GM23338 (cell line): ENCODE measurements around the gene DPEP3. TPM values are rescaled to one million over a fixed set of nuclear protein-coding genes. Genes with fewer than 3 reads are reported as not detected.

Source experiments
- ATAC-seq: fragments of 200-7000 bp; cut with Tn5 transposase; 3 replicates; pipeline ENCODE4 v1.9.1; 2020
- DNase-seq: peaks from one replicate; pipeline ENCODE4 v3.0.0-alpha.2; 2015; ENCODE audit warnings: low spot score
- H2AFZ ChIP-seq: fragments of 200-600 bp; sonication (generic); 2 replicates; pipeline ENCODE4 v1.8.0; 2016; ENCODE audit warnings: antibody characterized with exemption, mild to moderate bottlenecking, moderate library complexity
- H3F3A ChIP-seq: fragments of 200-600 bp; sonication (generic); replicated peaks from 2 replicates; pipeline ENCODE4 v1.8.0; 2017; ENCODE audit warnings: antibody characterized with exemption, mixed run types, low read depth
- H3K27ac ChIP-seq: fragments of 200-600 bp; sonication (generic); 2 replicates; pipeline ENCODE4 v1.6.1; 2016; ENCODE audit warnings: low read depth
- H3K27me3 ChIP-seq: fragments of 200-600 bp; sonication (generic); 2 replicates; pipeline ENCODE4 v1.8.0; 2016; ENCODE audit warnings: mild to moderate bottlenecking, mixed run types, moderate library complexity; ENCODE audit not compliant: insufficient read depth
- H3K36me3 ChIP-seq: fragments of 200-600 bp; sonication (generic); 2 replicates; pipeline ENCODE4 v1.8.0; 2016; ENCODE audit warnings: mild to moderate bottlenecking; ENCODE audit not compliant: insufficient read depth
- H3K4me1 ChIP-seq: fragments of 200-600 bp; sonication (generic); 2 replicates; pipeline ENCODE4 v1.8.0; 2016; ENCODE audit warnings: mild to moderate bottlenecking, moderate library complexity; ENCODE audit not compliant: insufficient read depth
- H3K4me2 ChIP-seq: fragments of 200-600 bp; sonication (generic); 2 replicates; pipeline ENCODE4 v1.7.1; 2017; ENCODE audit warnings: mixed run types
- H3K4me3 ChIP-seq: fragments of 200-600 bp; sonication (generic); 2 replicates; pipeline ENCODE4 v1.6.1; 2016; ENCODE audit warnings: mixed run types
- H3K79me2 ChIP-seq: fragments of 200-600 bp; sonication (generic); replicated peaks from 2 replicates; pipeline ENCODE4 v1.8.0; 2017; ENCODE audit warnings: mild to moderate bottlenecking; ENCODE audit not compliant: insufficient read depth
- H3K9me2 ChIP-seq: fragments of 200-600 bp; sonication (generic); 2 replicates; pipeline ENCODE4 v1.8.0; 2017; ENCODE audit not compliant: insufficient read depth
- H4K20me1 ChIP-seq: fragments of 200-600 bp; sonication (generic); replicated peaks from 2 replicates; pipeline ENCODE4 v1.8.0; 2017; ENCODE audit warnings: mild to moderate bottlenecking; ENCODE audit not compliant: insufficient read depth
- H3K27ac Mint-ChIP-seq: 2 replicates; pipeline ENCODE4 v1.8.0; 2020; ENCODE audit warnings: inconsistent platforms, mild to moderate bottlenecking, moderate library complexity, mixed read lengths
- H3K27me3 Mint-ChIP-seq: 3 replicates; pipeline ENCODE4 v1.8.0; 2022; ENCODE audit warnings: low read depth, mild to moderate bottlenecking, moderate library complexity, mixed read lengths, inconsistent platforms; ENCODE audit not compliant: insufficient read depth, poor library complexity
- H3K36me3 Mint-ChIP-seq: 3 replicates; pipeline ENCODE4 v1.8.0; 2021; ENCODE audit warnings: low read depth, mild to moderate bottlenecking, inconsistent platforms, moderate library complexity, mixed read lengths
- H3K4me1 Mint-ChIP-seq: 3 replicates; pipeline ENCODE4 v1.8.0; 2020; ENCODE audit warnings: mild to moderate bottlenecking, inconsistent platforms, mixed read lengths
- H3K4me3 Mint-ChIP-seq: 3 replicates; pipeline ENCODE4 v1.8.0; 2021; ENCODE audit warnings: moderate library complexity, mild to moderate bottlenecking, inconsistent platforms, mixed read lengths
- H3K9me3 Mint-ChIP-seq: 3 replicates; pipeline ENCODE4 v1.8.0; 2020; ENCODE audit warnings: moderate library complexity, mild to moderate bottlenecking, inconsistent platforms, mixed read lengths
- CREB1 ChIP-seq: fragments of 250-450 bp; sonication (Bioruptor Pico); IDR thresholded peaks from 2 replicates; pipeline ENCODE4 v1.5.0; 2020; ENCODE audit warnings: low read depth, mild to moderate bottlenecking, moderate library complexity
- EZH2 ChIP-seq: fragments of 200-600 bp; sonication (generic); IDR thresholded peaks from one replicate; pipeline ENCODE4 v1.8.0; 2017; ENCODE audit warnings: antibody characterized with exemption, mild to moderate bottlenecking, low read depth; ENCODE audit not compliant: unreplicated experiment
- EZH2phosphoT487 ChIP-seq: fragments of 200-600 bp; sonication (generic); IDR thresholded peaks from one replicate; pipeline ENCODE4 v1.8.1; 2018; ENCODE audit warnings: antibody characterized with exemption; ENCODE audit not compliant: unreplicated experiment
- JUNB ChIP-seq: IDR thresholded peaks from one replicate; pipeline ENCODE4 v1.6.1; 2016; ENCODE audit warnings: antibody characterized with exemption; ENCODE audit not compliant: unreplicated experiment
- NANOG ChIP-seq: IDR thresholded peaks from 2 replicates; pipeline ENCODE4 v1.6.1; 2016; ENCODE audit warnings: antibody characterized with exemption, borderline replicate concordance
- POLR2AphosphoS5 ChIP-seq: IDR thresholded peaks from 2 replicates; pipeline ENCODE4 v1.6.1; 2016; ENCODE audit warnings: antibody characterized with exemption, low read depth
- REST ChIP-seq: IDR thresholded peaks from one replicate; pipeline ENCODE4 v1.6.1; 2018; ENCODE audit warnings: antibody characterized with exemption; ENCODE audit not compliant: unreplicated experiment
- STAT1 ChIP-seq: IDR thresholded peaks from one replicate; pipeline ENCODE4 v1.6.1; 2016; ENCODE audit warnings: antibody characterized with exemption; ENCODE audit not compliant: unreplicated experiment
- ZNF114 ChIP-seq: fragments of 250-450 bp; sonication (Bioruptor Pico); IDR thresholded peaks from 2 replicates; pipeline ENCODE4 v1.5.0; 2020; ENCODE audit warnings: mild to moderate bottlenecking, moderate library complexity
- ZNF331 ChIP-seq: fragments of 250-450 bp; sonication (Bioruptor Pico); IDR thresholded peaks from 2 replicates; pipeline ENCODE4 v1.5.0; 2020; ENCODE audit warnings: low read depth, mild to moderate bottlenecking, moderate library complexity
- ZNF462 ChIP-seq: fragments of 250-450 bp; sonication (Bioruptor Pico); IDR thresholded peaks from 2 replicates; pipeline ENCODE4 v1.5.0; 2020; ENCODE audit warnings: mild to moderate bottlenecking, moderate library complexity
- polyA plus RNA-seq: library from polyadenylated mRNA; unstranded; fragments of >200 nt; fragmentation: Nextera tagmentation; extraction: Ambion mirVana; gene quantifications from 2 replicates; pipeline ENCODE4 v1.2.1, GENCODE V29; 2016
- total RNA-seq: library from RNA; depleted of rRNA; stranded (reverse); fragments of >200 nt; shearing (Covaris generic); gene quantifications from 2 replicates; pipeline ENCODE4 v1.2.3, GENCODE V29; 2014
- TF ChIP-seq, protein P1 (sequence below), 2 experiments: fragments of 200-600 bp in 1 of 2; sonication (generic) in 1 of 2; conservative IDR thresholded peaks; 2 replicates each; pipeline versions ENCODE4 v1.5.1 to v1.6.1; 2016 to 2017; ENCODE audit warnings: antibody characterized with exemption in 2 of 2, low read depth in 2 of 2, mild to moderate bottlenecking in 2 of 2, moderate library complexity in 1 of 2
- TF ChIP-seq, protein P2 (sequence below): IDR thresholded peaks from 2 replicates; pipeline ENCODE4 v1.6.1; 2016; ENCODE audit warnings: antibody characterized with exemption

Gene DPEP3
- total and polyA plus RNA-seq, 2 experiments from 2014 or later = 8.8 to 18.4 TPM

DNA sequence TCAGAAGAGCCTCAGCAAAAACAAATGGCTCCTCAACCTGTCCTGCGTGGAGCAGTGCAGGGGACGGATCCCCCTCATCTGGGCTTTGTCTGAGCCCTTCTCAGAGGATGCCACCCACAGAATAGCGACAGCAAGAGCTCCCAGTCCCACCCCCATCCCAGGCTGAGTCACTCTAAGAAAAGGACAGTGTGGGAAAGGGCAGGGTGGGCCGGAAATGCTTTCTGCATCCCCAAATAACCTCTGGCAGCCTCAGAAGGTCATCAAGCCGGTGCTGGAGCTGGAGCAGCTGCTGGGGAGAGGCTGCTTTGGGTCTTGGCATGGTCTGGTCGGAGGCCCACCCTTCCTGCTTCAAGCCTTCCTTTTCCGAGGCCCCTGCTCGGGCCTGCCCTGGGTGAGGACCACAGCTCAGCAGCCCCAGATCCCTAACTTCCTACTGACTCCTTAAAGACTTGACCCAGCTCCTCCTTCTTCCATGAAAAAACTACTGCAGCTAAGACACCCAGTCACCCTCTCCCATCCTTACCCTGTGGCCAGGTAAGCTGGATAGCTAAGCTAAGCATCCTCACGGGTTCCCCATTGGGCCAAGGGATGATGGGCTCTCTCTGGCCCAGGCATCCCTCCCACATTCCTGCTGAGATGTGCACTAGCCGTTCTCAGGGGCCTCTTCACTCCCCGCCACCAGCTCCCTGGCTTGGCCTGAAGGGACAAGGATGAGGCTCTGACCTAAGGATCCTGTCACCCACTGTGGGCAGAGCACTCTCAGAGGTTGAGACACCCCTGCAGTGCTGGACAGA, 20.6 kb downstream of the DPEP3 start:
- ATAC-seq (no peak), DNase-seq (no peak)
- Histone ChIP-seq H3K4me1 (peaks cover 10% of the 10 kb centered on the region), H3K9me2 (no peaks in the 10 kb centered on the region), H3K79me2 (peaks cover 12% of the 10 kb centered on the region), H3K27me3 (no peaks in the 10 kb centered on the region), H2AFZ (no peak overlapping the region), H3K27ac (no peak overlapping the region), H3K36me3 (peaks cover 4% of the 10 kb centered on the region; the same call in 1 of the 2 replicates), H4K20me1 (peaks cover 21% of the 10 kb centered on the region), H3K4me2 (no peak overlapping the region), H3K4me3 (no peak overlapping the region), H3F3A (0 out of 2 replicates have a peak, but pooled peaks cover 4% of the 10 kb centered on the region)
- peaks cover 35% of the 10 kb centered on the region for H3K36me3 Mint-ChIP-seq
- no peak overlapping the region for H3K4me3 Mint-ChIP-seq
- peaks cover 4% of the 10 kb centered on the region for H3K27me3 Mint-ChIP-seq
- peaks cover 10% of the 10 kb centered on the region for H3K4me1 Mint-ChIP-seq
- H3K27ac Mint-ChIP-seq = no peak overlapping the region; the same call in 1 of the 2 replicates
- no peaks in the 10 kb centered on the region for H3K9me3 Mint-ChIP-seq
- TF ChIP-seq ZNF114 (CRISPR knock-in tag) (no peak), STAT1 (no peak), POLR2AphosphoS5 (no peak), JUNB (no peak), ZNF462 (CRISPR knock-in tag) (no peak), EZH2 (no peak), CREB1 (no peak), NANOG (no peak), EZH2phosphoT487 (no peak), REST (no peak), ZNF331 (no peak)
- TF ChIP-seq, protein P1, sequence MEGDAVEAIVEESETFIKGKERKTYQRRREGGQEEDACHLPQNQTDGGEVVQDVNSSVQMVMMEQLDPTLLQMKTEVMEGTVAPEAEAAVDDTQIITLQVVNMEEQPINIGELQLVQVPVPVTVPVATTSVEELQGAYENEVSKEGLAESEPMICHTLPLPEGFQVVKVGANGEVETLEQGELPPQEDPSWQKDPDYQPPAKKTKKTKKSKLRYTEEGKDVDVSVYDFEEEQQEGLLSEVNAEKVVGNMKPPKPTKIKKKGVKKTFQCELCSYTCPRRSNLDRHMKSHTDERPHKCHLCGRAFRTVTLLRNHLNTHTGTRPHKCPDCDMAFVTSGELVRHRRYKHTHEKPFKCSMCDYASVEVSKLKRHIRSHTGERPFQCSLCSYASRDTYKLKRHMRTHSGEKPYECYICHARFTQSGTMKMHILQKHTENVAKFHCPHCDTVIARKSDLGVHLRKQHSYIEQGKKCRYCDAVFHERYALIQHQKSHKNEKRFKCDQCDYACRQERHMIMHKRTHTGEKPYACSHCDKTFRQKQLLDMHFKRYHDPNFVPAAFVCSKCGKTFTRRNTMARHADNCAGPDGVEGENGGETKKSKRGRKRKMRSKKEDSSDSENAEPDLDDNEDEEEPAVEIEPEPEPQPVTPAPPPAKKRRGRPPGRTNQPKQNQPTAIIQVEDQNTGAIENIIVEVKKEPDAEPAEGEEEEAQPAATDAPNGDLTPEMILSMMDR (conservative IDR thresholded peaks at IDR 0.05; ENCODE audit: low read depth in 2 of 2) = no peak
- TF ChIP-seq, protein P2, sequence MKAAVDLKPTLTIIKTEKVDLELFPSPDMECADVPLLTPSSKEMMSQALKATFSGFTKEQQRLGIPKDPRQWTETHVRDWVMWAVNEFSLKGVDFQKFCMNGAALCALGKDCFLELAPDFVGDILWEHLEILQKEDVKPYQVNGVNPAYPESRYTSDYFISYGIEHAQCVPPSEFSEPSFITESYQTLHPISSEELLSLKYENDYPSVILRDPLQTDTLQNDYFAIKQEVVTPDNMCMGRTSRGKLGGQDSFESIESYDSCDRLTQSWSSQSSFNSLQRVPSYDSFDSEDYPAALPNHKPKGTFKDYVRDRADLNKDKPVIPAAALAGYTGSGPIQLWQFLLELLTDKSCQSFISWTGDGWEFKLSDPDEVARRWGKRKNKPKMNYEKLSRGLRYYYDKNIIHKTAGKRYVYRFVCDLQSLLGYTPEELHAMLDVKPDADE = no peak
